ENCODE results near the gene COL20A1. TPM values are rescaled to one million over a fixed set of nuclear protein-coding genes. Genes with fewer than 3 reads are reported as not detected.

COL20A1 gene
- total and polyA plus RNA-seq, 2 of the 13 experiments (the other 11 are each of a cell fraction or from before 2014, with no cell fraction given): not detected

GRCh38 chr20:63381781-63382431 is 88.9 kb downstream of the COL20A1 start (continued):
- TF ChIP-seq ZEB1 (IDR thresholded peaks at IDR 0.05; ENCODE audit: insufficient replicate concordance, low read depth) (no peak), TOE1 (CRISPR knock-in tag; IDR thresholded peaks at IDR 0.05) (no peak), BRD4 (CRISPR knock-in tag; IDR thresholded peaks at IDR 0.05) (0 out of 2 replicates have a peak, but pooled peaks have one; percentile 46), HNF4G (IDR thresholded peaks at IDR 0.05; ENCODE audit: borderline replicate concordance, low read depth, low read length) (no peak), HNF4G (CRISPR knock-in tag; IDR thresholded peaks at IDR 0.05; ENCODE audit: borderline replicate concordance, low read depth) (0 out of 2 replicates have a peak, but pooled peaks have one; percentile 19), ATF4 (CRISPR knock-in tag; IDR thresholded peaks at IDR 0.05) (no peak), NFKB2 (CRISPR knock-in tag; IDR thresholded peaks at IDR 0.05; ENCODE audit: borderline replicate concordance) (peak; percentile 60; the same call in 1 of the 2 replicates), ZBTB7B (CRISPR knock-in tag; IDR thresholded peaks at IDR 0.05) (peak; percentile 72), RFX5 (IDR thresholded peaks at IDR 0.05; ENCODE audit: low read depth, low read length) (no peak), ZHX2 (IDR thresholded peaks at IDR 0.05; ENCODE audit: low read depth) (no peak), ZHX2 (CRISPR knock-in tag; IDR thresholded peaks at IDR 0.05; ENCODE audit: borderline replicate concordance) (no peak), GPBP1L1 (CRISPR knock-in tag; IDR thresholded peaks at IDR 0.05) (no peak), RARG (CRISPR knock-in tag; IDR thresholded peaks at IDR 0.05; ENCODE audit: low read depth) (no peak), ZNF644 (CRISPR knock-in tag; IDR thresholded peaks at IDR 0.05; ENCODE audit: low read depth) (no peak), ZNF841 (CRISPR knock-in tag; IDR thresholded peaks at IDR 0.05; ENCODE audit: borderline replicate concordance) (no peak), TARDBP (CRISPR knock-in tag; IDR thresholded peaks at IDR 0.05) (no peak), ZNF687 (CRISPR knock-in tag; IDR thresholded peaks at IDR 0.05) (peak; percentile 56), NR3C1 (CRISPR knock-in tag; IDR thresholded peaks at IDR 0.05) (no peak), FOXK2 (IDR thresholded peaks at IDR 0.05) (no peak)
